Posterior vena cava (tissue), 2 donors: ENCODE results near the gene TRIM15. TPM values are rescaled to one million over a fixed set of nuclear protein-coding genes. Genes with fewer than 3 reads are reported as not detected.
"Not testable (repeated sequence)": the region's sequence is repeated elsewhere in the genome, so short reads cannot be mapped to it uniquely, and the experiment has no call there.

Source experiments
- DNase-seq: peaks from one replicate; pipeline ENCODE4 v3.0.0-alpha.2; 2020; ENCODE audit warnings: low spot score
- intact Hi-C, 2 donors: fragments of 100-400 bp; cut with DNase I; formaldehyde crosslinking; loops; one replicate each; pipeline versions ENCODE4 v1.14.1 to v1.14.2; 2022 to 2023
- total RNA-seq, 2 donors: library from RNA; stranded (reverse); fragmentation: NEBNext Ultra II Directional; extraction: Animal tissue kit (Norgen Biotek cat#: 25700); gene quantifications; one replicate each; pipeline ENCODE4 v1.2.1, GENCODE V29; 2021
- donor health status: DM: yes; HTN: yes; CAD: no.
- donor health status: DM: yes; HTN: yes; CAD: no.

Gene TRIM15
- total RNA-seq, 2 donors from 2014 or later, result not detected

- no peak for DNase-seq
- intact Hi-C loops, result no loop called here
These were observed 3.1 kb upstream of the TRIM15 start for GRCh38 chr6:30160008-30160784.

DNA sequence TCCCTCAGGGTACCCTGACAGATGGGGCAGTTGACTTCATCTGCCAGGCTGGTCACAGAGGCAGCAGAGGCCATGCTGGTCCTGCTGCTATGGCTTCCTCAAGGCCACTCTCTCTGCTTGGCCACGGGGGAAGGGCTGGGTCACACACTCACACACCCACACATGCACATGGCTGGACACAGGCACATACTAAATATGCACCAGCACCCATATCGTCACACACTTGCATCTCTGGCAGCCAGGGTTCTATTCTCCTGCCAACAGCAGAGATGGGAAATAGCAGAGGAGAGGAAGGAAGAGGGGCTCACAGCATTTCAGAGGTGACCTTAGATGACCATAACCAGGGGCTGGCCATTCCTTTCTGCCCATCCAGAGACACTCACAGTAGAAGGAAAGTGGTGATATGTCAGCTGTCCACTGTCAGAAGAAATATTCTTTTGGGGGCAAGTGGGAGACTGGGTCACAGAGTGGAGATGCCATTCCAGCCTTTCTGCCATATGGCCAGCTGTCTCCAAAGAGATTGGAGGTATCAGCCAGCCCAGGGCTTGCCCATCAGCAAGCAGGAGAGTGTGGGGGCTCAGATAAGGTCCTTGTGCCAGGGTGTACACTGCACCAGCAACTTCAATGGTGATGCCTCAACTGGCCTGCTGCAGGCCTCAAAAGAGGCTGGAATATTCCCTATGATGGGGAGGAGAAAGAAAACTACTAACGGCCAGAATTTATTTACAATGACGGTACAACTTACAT lies 2.4 kb upstream of the TRIM15 start, which contains the start of gene TRIM10:
Gene TRIM10, minus strand, starts transcription at position 427 of the 747 bp plus-strand sequence. Its CDS starts 353 bp downstream, at position 74.
- intact Hi-C loops, result no loop called here

GRCh38 chr6:30162265-30163089 lies 869 bp upstream of the TRIM15 start:
- DNase-seq, result no peak
- intact Hi-C loops, result no loop called here

More for the DNA sequence above, 2.4 kb upstream of the TRIM15 start, which contains the start of gene TRIM10:
- DNase-seq, result no peak

GRCh38 chr6:30163918-30164654 lies 740 bp downstream of the TRIM15 start:
- no peak for DNase-seq
- intact Hi-C loops, result no loop called here

DNA sequence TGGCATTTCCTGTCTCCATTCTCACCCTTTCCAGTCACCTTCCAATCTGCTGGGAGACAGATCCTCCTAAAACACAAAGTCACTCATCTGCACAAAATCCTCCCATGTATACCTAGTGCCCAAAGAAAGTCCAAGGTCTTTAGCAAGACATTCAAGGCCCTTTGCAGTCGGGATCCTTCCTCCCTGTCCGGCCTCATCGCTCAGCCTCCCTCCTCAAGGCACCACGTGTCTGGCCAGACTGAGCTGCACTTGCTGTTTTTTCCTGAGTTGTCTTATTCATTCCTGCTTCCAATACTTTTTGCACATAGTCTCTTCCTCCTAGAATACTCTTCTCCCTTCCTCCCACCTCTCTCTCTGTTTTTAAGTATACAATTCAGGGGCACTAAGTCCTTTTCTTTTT lies 1.4 kb downstream of the TRIM15 start:
- DNase-seq, result no peak
- intact Hi-C loops, result no loop called here

DNA sequence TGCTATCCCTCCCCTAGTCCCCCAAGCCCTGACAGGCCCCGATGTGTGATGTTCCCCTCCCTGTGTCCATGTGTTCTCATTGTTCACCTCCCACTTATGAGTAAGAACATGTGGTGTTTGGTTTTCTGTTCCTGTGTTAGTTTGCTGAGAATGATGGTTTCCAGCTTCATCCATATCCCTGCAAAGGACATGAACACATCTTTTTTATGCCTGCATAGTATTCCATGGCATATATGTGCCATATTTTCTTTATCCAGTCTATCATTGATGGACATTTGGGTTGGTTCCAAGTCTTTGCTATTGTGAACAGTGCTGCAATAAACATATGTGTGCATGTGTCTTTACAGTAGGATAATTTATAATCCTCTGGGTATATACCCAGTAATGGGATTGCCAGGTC lies 1.9 kb downstream of the TRIM15 start:
- intact Hi-C loops, DNase-seq: not testable (repeated sequence)

DNA sequence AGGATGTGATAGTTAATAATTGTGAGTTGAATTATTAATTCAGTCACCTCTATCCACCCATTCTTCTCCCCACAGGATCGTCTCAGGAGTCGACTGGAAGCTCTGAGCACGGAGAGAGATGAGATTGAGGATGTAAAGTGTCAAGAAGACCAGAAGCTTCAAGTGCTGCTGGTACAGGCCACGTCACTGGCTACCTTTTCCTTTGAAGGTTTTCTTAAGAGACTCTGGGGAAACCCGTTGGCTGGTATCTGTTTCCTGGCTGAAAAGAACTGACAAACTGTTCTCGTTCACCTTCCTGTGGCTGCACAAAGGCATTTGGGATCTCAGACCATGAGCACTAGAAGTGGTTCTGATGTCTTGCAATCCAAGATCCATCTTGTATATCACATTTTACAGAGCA lies 3.8 kb downstream of the TRIM15 start:
- intact Hi-C loops, result no loop called here
- DNase-seq, result no peak

DNA sequence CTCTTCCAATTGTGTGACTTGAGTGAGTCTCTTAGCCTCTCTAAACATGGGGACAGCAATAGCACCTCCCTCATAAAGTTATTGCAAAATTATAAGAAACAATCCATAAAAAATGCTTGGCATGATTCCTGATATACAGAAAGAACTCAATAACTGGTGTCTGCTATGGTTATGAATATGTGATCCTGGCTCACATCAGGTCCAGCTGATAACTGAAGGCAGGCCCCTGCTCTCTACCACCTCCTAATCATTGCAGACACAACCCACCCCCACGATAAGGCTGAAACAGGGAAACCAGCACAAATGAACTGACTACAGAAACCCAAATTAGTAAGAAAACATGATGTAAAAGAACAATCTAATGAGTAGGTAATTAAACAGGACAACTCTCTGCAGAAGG lies 5.4 kb downstream of the TRIM15 start:
- DNase-seq, result no peak
- intact Hi-C loops, result no loop called here

DNA sequence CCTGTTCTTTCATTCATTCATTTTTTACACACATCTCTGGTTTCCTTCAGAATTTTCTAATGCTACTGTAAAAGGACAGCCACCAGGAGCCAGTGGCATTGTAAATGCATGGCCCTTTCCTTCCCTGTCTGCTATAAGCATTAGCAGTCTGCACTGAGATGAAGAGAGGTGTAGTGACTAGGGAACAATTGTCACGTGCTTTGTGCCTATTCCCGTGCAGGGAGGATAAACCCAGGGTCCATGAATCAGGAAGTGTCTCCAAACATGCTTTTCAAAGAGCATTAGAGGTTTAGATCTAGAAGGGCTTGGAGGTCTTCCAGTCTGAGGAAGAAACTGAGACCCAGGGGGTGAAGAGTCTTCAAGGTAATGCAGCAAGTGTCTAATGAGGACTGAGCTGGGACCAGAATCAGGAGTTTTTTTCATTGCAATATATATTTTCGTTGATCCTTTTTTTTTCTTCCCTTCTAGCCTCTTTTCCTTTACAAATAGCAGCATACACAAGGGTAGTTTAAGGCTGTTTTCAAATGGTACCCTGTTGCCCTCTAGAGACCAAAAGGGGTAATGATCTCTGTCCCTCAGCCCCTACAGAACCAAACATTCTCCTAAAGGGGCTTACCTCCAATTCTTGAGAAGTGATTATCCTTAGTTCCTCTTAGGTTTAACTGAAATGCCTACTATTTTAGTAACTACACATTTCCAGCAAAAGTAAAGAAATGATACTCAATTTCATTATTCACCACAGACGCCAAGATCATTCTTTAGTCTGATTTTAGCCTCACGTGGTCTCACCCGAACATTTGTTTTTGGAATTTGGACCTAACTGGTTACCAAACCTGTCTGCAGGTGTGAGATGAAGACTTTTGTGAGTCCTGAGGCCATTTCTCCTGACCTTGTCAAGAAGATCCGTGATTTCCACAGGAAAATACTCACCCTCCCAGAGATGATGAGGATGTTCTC lies 6.6 kb downstream of the TRIM15 start:
- DNase-seq, result no peak
- intact Hi-C loops, result no loop called here

GRCh38 chr6:30171677-30172471 lies 8.5 kb downstream of the TRIM15 start:
- DNase-seq, result no peak
- intact Hi-C loops, result no loop called here

- no peak for DNase-seq
- intact Hi-C loops, result no loop called here
These were observed 9.3 kb downstream of the TRIM15 start for GRCh38 chr6:30172681-30173080.

GRCh38 chr6:30175765-30176164 lies 12.4 kb downstream of the TRIM15 start:
- intact Hi-C loops, result no loop called here
- no peak for DNase-seq

DNA sequence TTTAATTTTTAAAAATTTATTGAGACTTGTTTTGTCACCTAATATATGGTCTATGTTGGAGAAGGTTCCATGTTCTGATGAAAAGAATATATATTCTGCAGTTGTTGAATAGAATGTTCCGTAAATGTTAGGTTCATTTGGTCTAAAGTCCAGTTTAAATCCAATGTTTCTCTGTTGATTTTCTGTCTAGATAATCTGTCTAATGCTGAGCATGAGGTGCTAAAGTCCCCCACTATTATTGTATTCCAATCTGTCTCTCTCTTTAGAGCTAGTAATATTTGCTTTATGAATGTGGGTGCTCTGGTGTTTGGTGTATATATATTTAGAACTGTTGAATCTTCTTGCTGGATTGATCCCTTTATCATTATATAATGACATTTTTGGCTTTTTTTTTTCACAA lies 15.5 kb downstream of the TRIM15 start:
- DNase-seq, result no peak
- intact Hi-C loops, result no loop called here

DNA sequence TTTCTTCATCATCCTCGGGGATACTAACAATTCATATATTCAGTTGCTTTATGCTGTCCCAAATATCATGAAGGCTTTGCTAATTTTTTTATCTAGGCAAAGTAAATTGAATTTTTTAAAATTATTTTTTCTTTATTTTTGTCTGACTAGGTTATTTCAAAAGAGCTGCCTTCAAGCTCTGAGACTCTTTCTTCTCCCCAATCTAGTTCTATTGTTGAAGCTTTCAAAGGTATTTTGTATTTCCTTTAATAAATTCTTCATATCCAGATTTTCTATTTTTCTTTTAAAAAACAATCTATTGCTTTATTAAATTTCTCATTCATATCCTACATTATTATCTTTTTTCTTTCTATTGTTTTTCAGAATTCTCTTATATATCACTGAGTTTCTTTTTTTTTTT lies 16.8 kb downstream of the TRIM15 start:
- no peak for DNase-seq
- intact Hi-C loops, result no loop called here

- no peak for DNase-seq
- intact Hi-C loops, result no loop called here
These were observed 21.2 kb downstream of the TRIM15 start for GRCh38 chr6:30184417-30185031.

DNA sequence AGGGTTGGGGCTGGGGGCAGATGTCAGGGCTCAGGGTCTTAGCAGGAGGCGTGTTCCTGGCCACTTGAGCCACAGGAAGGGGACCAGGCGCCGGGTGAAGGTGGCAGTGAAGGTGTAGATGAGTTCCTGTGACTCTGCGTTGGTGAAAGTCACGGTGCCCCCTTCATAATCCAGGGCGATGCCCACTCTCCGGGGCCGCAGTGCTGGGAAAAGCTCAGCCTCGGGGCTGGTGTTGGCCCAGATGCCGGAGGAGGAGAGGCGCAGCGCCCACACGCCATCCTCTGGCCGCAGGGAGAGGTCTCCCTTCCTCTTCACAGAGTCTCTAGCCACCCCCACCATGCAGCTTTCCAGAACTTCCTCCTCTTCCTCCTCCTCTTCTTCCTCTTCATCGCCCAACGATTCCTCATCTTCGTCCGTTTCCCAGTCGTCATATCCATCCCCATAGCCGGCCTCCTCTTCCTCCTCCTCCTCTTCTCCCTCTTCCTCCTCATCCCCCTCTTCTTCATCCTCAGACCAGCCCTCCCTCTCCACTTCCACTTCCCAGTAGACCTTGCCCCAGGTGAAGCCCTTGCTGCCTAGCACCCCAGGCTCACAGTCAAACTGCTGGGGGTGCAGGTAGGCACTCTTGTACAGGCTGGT lies 22.6 kb downstream of the TRIM15 start:
- DNase-seq, result no peak
- intact Hi-C loops, result no loop called here
